ENCODE measurements around the gene JPH4. TPM values are rescaled to one million over a fixed set of nuclear protein-coding genes. Genes with fewer than 3 reads are reported as not detected.
A peak's percentile ranks its signal among the peaks of the same experiment; 100 is the strongest.

JPH4 gene
- total RNA-seq, 5 donors from 2014 or later (not counting 1 experiment from before 2014, with no cell fraction given) = 0.10 to 0.13 TPM; not detected in 3

GRCh38 chr14:23558346-23559009 lies 20.1 kb downstream of the JPH4 start:
- ATAC-seq (replicated peaks in 1 of 4) (no peak), DNase-seq (no peak)
- H3K4me1 ChIP-seq (ENCODE audit: control insufficient read depth in 1 of 2, extremely low read depth in 1 of 2, insufficient read depth in 2 of 2, low read length in 2 of 2) = peaks cover 6 to 44% of the 10 kb centered on the region in 2 experiments
- H3K9me3 ChIP-seq = no peaks in the 10 kb centered on the region
- whole genome bisulfite sequencing (ENCODE audit: insufficient coverage) = 94% methylated on average over 6 of the region's 10 CpGs
- H3K9me3 Mint-ChIP-seq = no peaks in the 10 kb centered on the region
- peaks cover 34 to 46% (median 43%) of the 10 kb centered on the region in 3 donors for H3K4me1 Mint-ChIP-seq
- H3K4me3 Mint-ChIP-seq = peak overlapping the region in 1 of 3 donors; percentile 97
- CTCF ChIA-PET = interaction anchor here (0.6 to 9.2 kb wide), 9 partner anchors 10 to 547 kb away, joined by 3 to 107 read pairs (median 3); no protein-coding TSS in a partner anchor
- H3K36me3 ChIP-seq (ENCODE audit: control insufficient read depth in 2 of 2, extremely low read depth in 1 of 2, insufficient read depth in 1 of 2, low read length in 1 of 2) = peaks cover 13 to 54% of the 10 kb centered on the region in 2 donors
- no peaks in the 10 kb centered on the region for H3K27me3 Mint-ChIP-seq
- peaks cover 23% of the 10 kb centered on the region for H3K36me3 Mint-ChIP-seq
- H3K27me3 ChIP-seq (replicated peaks in 1 of 2; ENCODE audit: control insufficient read depth in 2 of 2, extremely low read depth in 1 of 2, insufficient read depth in 2 of 2, low read length in 1 of 2) = no peaks in the 10 kb centered on the region
- H3K27ac ChIP-seq (ENCODE audit: low read length) = no peak overlapping the region
- no peak overlapping the region for H3K4me3 ChIP-seq (ENCODE audit: control insufficient read depth in 1 of 2, extremely low read depth in 1 of 2, low read length in 1 of 2)
- peak overlapping the region in 1 of 2 donors; percentile 90 for H3K27ac Mint-ChIP-seq
- POLR2A ChIA-PET = interaction anchor here in 1 of 2 donors (0.5 to 0.6 kb wide), 3 partner anchors 9 to 268 kb away, joined by 3 read pairs; no protein-coding TSS in a partner anchor

GRCh38 chr14:23557946-23558345 lies 20.6 kb downstream of the JPH4 start:
- H3K4me1 Mint-ChIP-seq = peaks cover 31 to 43% (median 38%) of the 10 kb centered on the region in 3 donors
- H3K27ac ChIP-seq (ENCODE audit: low read length) = no peak overlapping the region
- POLR2A ChIA-PET = no interaction called here

GRCh38 chr14:23557521-23557920 lies 21.1 kb downstream of the JPH4 start:
- no peak overlapping the region for H3K27ac ChIP-seq (ENCODE audit: low read length)
- H3K27me3 ChIP-seq (replicated peaks in 1 of 2; ENCODE audit: control insufficient read depth in 2 of 2, extremely low read depth in 1 of 2, insufficient read depth in 2 of 2, low read length in 1 of 2) = no peaks in the 10 kb centered on the region
- ATAC-seq (replicated peaks in 1 of 4) = no peak
- H3K4me3 ChIP-seq (ENCODE audit: control insufficient read depth in 1 of 2, extremely low read depth in 1 of 2, low read length in 1 of 2) = no peak overlapping the region
- Mint-ChIP-seq H3K4me1 (peaks cover 29 to 41% (median 35%) of the 10 kb centered on the region in 3 donors), H3K27ac (peak overlapping the region; percentile 78 to 90), H3K9me3 (no peaks in the 10 kb centered on the region), H3K27me3 (no peaks in the 10 kb centered on the region), H3K4me3 (peak overlapping the region; percentile 58 to 97 (median 73)), H3K36me3 (peaks cover 19% of the 10 kb centered on the region)
- peaks cover 11 to 45% of the 10 kb centered on the region in 2 donors for H3K36me3 ChIP-seq (ENCODE audit: control insufficient read depth in 2 of 2, extremely low read depth in 1 of 2, insufficient read depth in 1 of 2, low read length in 1 of 2)
- no peak for DNase-seq
- 88% methylated on average over 2 of the region's 2 CpGs for WGBS (ENCODE audit: insufficient coverage)
- no peaks in the 10 kb centered on the region for H3K9me3 ChIP-seq
- POLR2A ChIA-PET = no interaction called here
- peaks cover 6 to 43% of the 10 kb centered on the region in 2 experiments for H3K4me1 ChIP-seq (ENCODE audit: control insufficient read depth in 1 of 2, extremely low read depth in 1 of 2, insufficient read depth in 2 of 2, low read length in 2 of 2)
- CTCF ChIA-PET = interaction anchor here (0.6 to 9.2 kb wide), 4 partner anchors 31 to 546 kb away, joined by 3 to 107 read pairs (median 6); no protein-coding TSS in a partner anchor

More at GRCh38 chr14:23557946-23558345, 20.6 kb downstream of the JPH4 start:
- Histone ChIP-seq H3K9me3 (no peaks in the 10 kb centered on the region), H3K27me3 (replicated peaks in 1 of 2; ENCODE audit: control insufficient read depth in 2 of 2, extremely low read depth in 1 of 2, insufficient read depth in 2 of 2, low read length in 1 of 2) (no peaks in the 10 kb centered on the region), H3K4me3 (ENCODE audit: control insufficient read depth in 1 of 2, extremely low read depth in 1 of 2, low read length in 1 of 2) (no peak overlapping the region), H3K4me1 (ENCODE audit: control insufficient read depth in 1 of 2, extremely low read depth in 1 of 2, insufficient read depth in 2 of 2, low read length in 2 of 2) (peaks cover 6 to 44% of the 10 kb centered on the region in 2 experiments), H3K36me3 (ENCODE audit: control insufficient read depth in 2 of 2, extremely low read depth in 1 of 2, insufficient read depth in 1 of 2, low read length in 1 of 2) (peaks cover 11 to 49% of the 10 kb centered on the region in 2 donors)
- CTCF ChIA-PET = interaction anchor here (0.6 to 9.2 kb wide), 6 partner anchors 11 to 547 kb away, joined by 3 to 107 read pairs (median 4); no protein-coding TSS in a partner anchor
- Mint-ChIP-seq H3K27ac (peak overlapping the region; percentile 78 to 90), H3K36me3 (peaks cover 21% of the 10 kb centered on the region), H3K4me3 (peak overlapping the region; percentile 58 to 97 (median 73)), H3K9me3 (no peaks in the 10 kb centered on the region), H3K27me3 (no peaks in the 10 kb centered on the region)
- WGBS (ENCODE audit: insufficient coverage) = no CpG with 5 or more reads among the region's 1 CpG
- DNase-seq = no peak
- ATAC-seq (replicated peaks in 1 of 4) = no peak

- ChIA-PET CTCF (interaction anchor here in 1 of 2 donors (0.9 to 9.2 kb wide), 2 partner anchors 12 to 79 kb away, joined by 3 to 107 read pairs; no protein-coding TSS in a partner anchor), POLR2A (no interaction called here)
- Mint-ChIP-seq H3K36me3 (peaks cover 18% of the 10 kb centered on the region), H3K4me3 (peak overlapping the region; percentile 90 to 97 (median 96)), H3K4me1 (peaks cover 31 to 43% (median 39%) of the 10 kb centered on the region in 3 donors), H3K9me3 (no peaks in the 10 kb centered on the region), H3K27me3 (no peaks in the 10 kb centered on the region), H3K27ac (peak overlapping the region; percentile 90 to 96)
- H3K9me3 ChIP-seq = no peaks in the 10 kb centered on the region
- no peak for ATAC-seq (replicated peaks in 1 of 4)
- H3K27ac ChIP-seq (ENCODE audit: low read length) = peak overlapping the region; percentile 78
- peaks cover 6 to 43% of the 10 kb centered on the region in 2 experiments for H3K4me1 ChIP-seq (ENCODE audit: control insufficient read depth in 1 of 2, extremely low read depth in 1 of 2, insufficient read depth in 2 of 2, low read length in 2 of 2)
- no peaks in the 10 kb centered on the region for H3K27me3 ChIP-seq (replicated peaks in 1 of 2; ENCODE audit: control insufficient read depth in 2 of 2, extremely low read depth in 1 of 2, insufficient read depth in 2 of 2, low read length in 1 of 2)
- DNase-seq = no peak
- H3K36me3 ChIP-seq (ENCODE audit: control insufficient read depth in 2 of 2, extremely low read depth in 1 of 2, insufficient read depth in 1 of 2, low read length in 1 of 2) = peaks cover 11 to 38% of the 10 kb centered on the region in 2 donors
- peak overlapping the region; percentile 75 to 87 for H3K4me3 ChIP-seq (ENCODE audit: control insufficient read depth in 1 of 2, extremely low read depth in 1 of 2, low read length in 1 of 2)
- 61% methylated on average over 14 of the region's 17 CpGs for WGBS (ENCODE audit: insufficient coverage)
These were observed 21.7 kb downstream of the JPH4 start for GRCh38 chr14:23556700-23557440.

- Histone ChIP-seq H3K4me3 (ENCODE audit: control insufficient read depth in 1 of 2, extremely low read depth in 1 of 2, low read length in 1 of 2) (peak within 1 kb of the TSS; percentile 75 to 87), H3K27me3 (replicated peaks in 1 of 2; ENCODE audit: control insufficient read depth in 2 of 2, extremely low read depth in 1 of 2, insufficient read depth in 2 of 2, low read length in 1 of 2) (peaks cover 0 to 5% of the 10 kb centered on the region in 2 experiments), H3K27ac (ENCODE audit: low read length) (peak within 1 kb of the TSS; percentile 78), H3K9me3 (no peaks in the 10 kb centered on the region), H3K4me1 (ENCODE audit: control insufficient read depth in 1 of 2, extremely low read depth in 1 of 2, insufficient read depth in 2 of 2, low read length in 2 of 2) (peaks cover 6 to 48% of the 10 kb centered on the region in 2 experiments), H3K36me3 (ENCODE audit: control insufficient read depth in 2 of 2, extremely low read depth in 1 of 2, insufficient read depth in 1 of 2, low read length in 1 of 2) (peaks cover 11 to 31% of the 10 kb centered on the region in 2 donors)
- Mint-ChIP-seq H3K9me3 (no peaks in the 10 kb centered on the region), H3K4me1 (peaks cover 33 to 45% (median 41%) of the 10 kb centered on the region in 3 donors), H3K4me3 (peak within 1 kb of the TSS; percentile 90 to 97 (median 96)), H3K27me3 (no peaks in the 10 kb centered on the region), H3K27ac (peak within 1 kb of the TSS; percentile 90 to 96), H3K36me3 (peaks cover 13% of the 10 kb centered on the region)
- POLR2A ChIA-PET = interaction anchor here in 1 of 2 donors (0.6 kb wide), 1 partner anchor 732 kb away, joined by 3 read pairs; no protein-coding TSS in a partner anchor
- DNase-seq = peak; percentile 86 to 98 (median 93)
- CTCF ChIA-PET = interaction anchor here (0.5 to 9.2 kb wide), 6 partner anchors 13 to 461 kb away, joined by 3 to 107 read pairs (median 3); partner anchors contain the start of genes ACIN1 (in 1 of the 2) and C14orf119 (in 1 of the 2)
- 1% methylated on average over 52 of the region's 54 CpGs for WGBS (ENCODE audit: insufficient coverage)
- peak; percentile 85 to 90 (median 88) for ATAC-seq (replicated peaks in 1 of 4)
These were observed 22.5 kb downstream of the JPH4 start, which contains the start of gene THTPA for GRCh38 chr14:23555882-23556699. Gene THTPA, plus strand, starts transcription at chr14:23556271. Its CDS starts 487 bp downstream, at chr14:23556758.
